Trophoblast cell (in vitro differentiated cells and primary cell): Measurements from ENCODE around the gene AGMO.
"Not testable (repeated sequence)": the region's sequence is repeated elsewhere in the genome, so short reads cannot be mapped to it uniquely, and the experiment has no call there.

Experiments used
- DNase-seq, 2 donors: peaks; one replicate each; pipeline ENCODE4 v3.0.0-alpha.2; 2016
- H2AFZ ChIP-seq: 2 replicates; pipeline ENCODE4 v1.6.1; 2013; ENCODE audit warnings: low read length, moderate library complexity, mild to moderate bottlenecking; ENCODE audit not compliant: insufficient read depth, poor library complexity
- H2AK5ac ChIP-seq: 2 replicates; pipeline ENCODE4 v1.6.1; 2013; ENCODE audit warnings: mild to moderate bottlenecking, low read length
- H2BK120ac ChIP-seq: 2 replicates; pipeline ENCODE4 v1.6.1; 2013; ENCODE audit warnings: low read length, mild to moderate bottlenecking, moderate library complexity; ENCODE audit not compliant: insufficient read depth, poor library complexity
- H2BK12ac ChIP-seq: 2 replicates; pipeline ENCODE4 v1.6.1; 2013; ENCODE audit warnings: mild to moderate bottlenecking, low read length, moderate library complexity
- H2BK5ac ChIP-seq: 2 replicates; pipeline ENCODE4 v1.6.1; 2013; ENCODE audit warnings: low read length, low read depth, moderate library complexity, mild to moderate bottlenecking; ENCODE audit not compliant: poor library complexity
- H3K14ac ChIP-seq: 2 replicates; pipeline ENCODE4 v1.6.1; 2013; ENCODE audit warnings: mild to moderate bottlenecking, low read length
- H3K18ac ChIP-seq: 2 replicates; pipeline ENCODE4 v1.6.1; 2013; ENCODE audit warnings: mild to moderate bottlenecking, low read length
- H3K23ac ChIP-seq: 2 replicates; pipeline ENCODE4 v1.6.1; 2013; ENCODE audit warnings: low read length
- H3K27ac ChIP-seq: 2 replicates; pipeline ENCODE4 v1.5.1; 2013; ENCODE audit warnings: low read depth, mild to moderate bottlenecking, inconsistent platforms, low read length, moderate library complexity
- H3K27me3 ChIP-seq: 2 replicates; pipeline ENCODE4 v1.6.1; 2013; ENCODE audit warnings: inconsistent platforms, mild to moderate bottlenecking, low read length, moderate library complexity; ENCODE audit not compliant: insufficient read depth
- H3K36me3 ChIP-seq, 2 experiments: 1 replicate in 1 of 2; 2 replicates in 1 of 2; pipeline ENCODE4 v1.6.1; 2013; ENCODE audit warnings: low read length in 2 of 2, mild to moderate bottlenecking in 2 of 2, moderate library complexity in 1 of 2; ENCODE audit not compliant: insufficient read depth in 2 of 2, control insufficient read depth in 1 of 2
- H3K4ac ChIP-seq: 2 replicates; pipeline ENCODE4 v1.6.1; 2013; ENCODE audit warnings: low read depth, mild to moderate bottlenecking, low read length, moderate library complexity
- H3K4me1 ChIP-seq, 2 experiments: 1 replicate in 1 of 2; 2 replicates in 1 of 2; pipeline ENCODE4 v1.6.1; 2013; ENCODE audit warnings: low read length in 2 of 2, mild to moderate bottlenecking in 2 of 2, moderate library complexity in 1 of 2; ENCODE audit not compliant: insufficient read depth in 2 of 2, control insufficient read depth in 1 of 2
- H3K4me2 ChIP-seq: 2 replicates; pipeline ENCODE4 v1.6.1; 2013; ENCODE audit warnings: inconsistent platforms, mild to moderate bottlenecking, low read length, moderate library complexity
- H3K4me3 ChIP-seq: 2 replicates; pipeline ENCODE4 v1.5.1; 2013; ENCODE audit warnings: mild to moderate bottlenecking, low read depth, low read length, inconsistent platforms
- H3K79me1 ChIP-seq: one replicate; pipeline ENCODE4 v1.6.1; 2013; ENCODE audit warnings: low read length
- H3K79me2 ChIP-seq: 2 replicates; pipeline ENCODE4 v1.6.1; 2013; ENCODE audit warnings: low read length, mild to moderate bottlenecking; ENCODE audit not compliant: control insufficient read depth, insufficient read depth, poor library complexity
- H3K9ac ChIP-seq: 2 replicates; pipeline ENCODE4 v1.6.1; 2013; ENCODE audit warnings: mild to moderate bottlenecking, low read length
- H3K9me3 ChIP-seq: 2 replicates; pipeline ENCODE4 v1.6.1; 2013; ENCODE audit warnings: low read depth, mild to moderate bottlenecking, control low read depth, inconsistent platforms, low read length; ENCODE audit not compliant: insufficient read depth
- H4K12ac ChIP-seq: 2 replicates; pipeline ENCODE4 v1.6.1; 2013; ENCODE audit warnings: low read depth, mild to moderate bottlenecking, low read length, moderate library complexity
- H4K8ac ChIP-seq: 2 replicates; pipeline ENCODE4 v1.6.1; 2013; ENCODE audit warnings: low read depth, mild to moderate bottlenecking, low read length, moderate library complexity
- H4K91ac ChIP-seq: one replicate; pipeline ENCODE4 v1.6.1; 2013; ENCODE audit warnings: low read depth, mild to moderate bottlenecking, low read length, moderate library complexity
- WGBS: extraction: QIAGEN DNeasy Blood & Tissue Kit; methylation state at CpG from one replicate; pipeline ENCODE4 v1.1.7; 2013; ENCODE audit warnings: missing lambda C conversion rate; ENCODE audit not compliant: insufficient read length, insufficient coverage; ENCODE audit errors: extremely low coverage; 5-methylcytosine and 5-hydroxymethylcytosine counted together

AGMO gene

GRCh38 chr7:15555381-15555859, 6.4 kb downstream of the AGMO start:
- no peaks in the 10 kb centered on the region for H3K79me1 ChIP-seq
- no peaks in the 10 kb centered on the region for H3K36me3 ChIP-seq
- no peak overlapping the region for H2AK5ac ChIP-seq
- H3K79me2 ChIP-seq = no peaks in the 10 kb centered on the region
- DNase-seq = no peak
- no peak overlapping the region for H3K18ac ChIP-seq
- no peak overlapping the region for H4K91ac ChIP-seq
- H3K27me3 ChIP-seq = no peaks in the 10 kb centered on the region
- no peak overlapping the region for H2BK12ac ChIP-seq
- H2AFZ ChIP-seq = no peak overlapping the region
- no peaks in the 10 kb centered on the region for H3K4me1 ChIP-seq
- no peak overlapping the region for H3K27ac ChIP-seq
- H3K4me3 ChIP-seq = no peak overlapping the region
- H3K14ac ChIP-seq = no peak overlapping the region
- H3K4ac ChIP-seq = no peak overlapping the region
- no peak overlapping the region for H2BK120ac ChIP-seq
- no peak overlapping the region for H3K9ac ChIP-seq
- H3K9me3 ChIP-seq = no peaks in the 10 kb centered on the region
- no CpG with 5 or more reads among the region's 4 CpGs for WGBS
- H3K4me2 ChIP-seq = no peak overlapping the region
- H4K8ac ChIP-seq = no peak overlapping the region
- H2BK5ac ChIP-seq = no peak overlapping the region
- no peak overlapping the region for H3K23ac ChIP-seq
- H4K12ac ChIP-seq = no peak overlapping the region

- no CpG with 5 or more reads among the region's 3 CpGs for WGBS
Measured at GRCh38 chr7:15554744-15555143, 7.1 kb downstream of the AGMO start.

GRCh38 chr7:15554081-15554480, 7.7 kb downstream of the AGMO start:
- Histone ChIP-seq H4K8ac (no peak overlapping the region), H3K4me1 (no peaks in the 10 kb centered on the region), H2AK5ac (no peak overlapping the region), H3K23ac (no peak overlapping the region), H3K79me1 (no peaks in the 10 kb centered on the region), H3K4ac (no peak overlapping the region), H4K12ac (no peak overlapping the region), H3K18ac (no peak overlapping the region), H3K27ac (no peak overlapping the region), H2AFZ (no peak overlapping the region), H3K9me3 (no peaks in the 10 kb centered on the region), H2BK12ac (no peak overlapping the region), H3K14ac (no peak overlapping the region), H3K4me2 (no peak overlapping the region), H3K27me3 (no peaks in the 10 kb centered on the region), H3K36me3 (no peaks in the 10 kb centered on the region), H2BK120ac (no peak overlapping the region), H3K4me3 (no peak overlapping the region), H4K91ac (no peak overlapping the region), H2BK5ac (no peak overlapping the region), H3K79me2 (no peaks in the 10 kb centered on the region), H3K9ac (no peak overlapping the region)
- no peak for DNase-seq
- WGBS = no CpG with 5 or more reads among the region's 1 CpG

More at GRCh38 chr7:15554744-15555143, 7.1 kb downstream of the AGMO start:
- H4K12ac ChIP-seq = no peak overlapping the region
- no peak overlapping the region for H3K4ac ChIP-seq
- no peak overlapping the region for H3K4me3 ChIP-seq
- H3K23ac ChIP-seq = no peak overlapping the region
- no peak overlapping the region for H4K8ac ChIP-seq
- no peak overlapping the region for H3K4me2 ChIP-seq
- H3K18ac ChIP-seq = no peak overlapping the region
- H3K27ac ChIP-seq = no peak overlapping the region
- no peak overlapping the region for H3K9ac ChIP-seq
- no peak overlapping the region for H2AFZ ChIP-seq
- no peaks in the 10 kb centered on the region for H3K27me3 ChIP-seq
- no peak overlapping the region for H4K91ac ChIP-seq
- H3K9me3 ChIP-seq = no peaks in the 10 kb centered on the region
- H3K36me3 ChIP-seq = no peaks in the 10 kb centered on the region
- no peak overlapping the region for H2BK5ac ChIP-seq
- H2BK120ac ChIP-seq = no peak overlapping the region
- no peaks in the 10 kb centered on the region for H3K79me1 ChIP-seq
- H3K14ac ChIP-seq = no peak overlapping the region
- H3K4me1 ChIP-seq = no peaks in the 10 kb centered on the region
- DNase-seq = no peak
- H2BK12ac ChIP-seq = no peak overlapping the region
- H2AK5ac ChIP-seq = no peak overlapping the region
- H3K79me2 ChIP-seq = no peaks in the 10 kb centered on the region

GRCh38 chr7:15547320-15547719, 14.5 kb downstream of the AGMO start:
- not testable (repeated sequence) for H3K23ac ChIP-seq, H2AK5ac ChIP-seq, H3K18ac ChIP-seq, H4K8ac ChIP-seq, H3K4ac ChIP-seq, H2BK120ac ChIP-seq, H3K79me2 ChIP-seq, H3K14ac ChIP-seq, H3K36me3 ChIP-seq, H2BK12ac ChIP-seq, H3K27me3 ChIP-seq, H2BK5ac ChIP-seq, H4K12ac ChIP-seq, H2AFZ ChIP-seq, H3K4me2 ChIP-seq, H3K4me3 ChIP-seq, H3K4me1 ChIP-seq, H4K91ac ChIP-seq, H3K9me3 ChIP-seq, H3K27ac ChIP-seq, DNase-seq, H3K79me1 ChIP-seq, H3K9ac ChIP-seq
- WGBS = no CpG with 5 or more reads among the region's 29 CpGs
